NCI-H526 treated with DMSO at 0.1 percent for 48 hours (cell line): ENCODE data around the gene WBP2NL.
"Not testable (repeated sequence)": the region's sequence is repeated elsewhere in the genome, so short reads cannot be mapped to it uniquely, and the experiment has no call there.

ENCODE experiments used
- DNase-seq: peaks from one replicate; lab custom pipeline; 2025; lab: John Stamatoyannopoulos, UW

Gene WBP2NL

DNA sequence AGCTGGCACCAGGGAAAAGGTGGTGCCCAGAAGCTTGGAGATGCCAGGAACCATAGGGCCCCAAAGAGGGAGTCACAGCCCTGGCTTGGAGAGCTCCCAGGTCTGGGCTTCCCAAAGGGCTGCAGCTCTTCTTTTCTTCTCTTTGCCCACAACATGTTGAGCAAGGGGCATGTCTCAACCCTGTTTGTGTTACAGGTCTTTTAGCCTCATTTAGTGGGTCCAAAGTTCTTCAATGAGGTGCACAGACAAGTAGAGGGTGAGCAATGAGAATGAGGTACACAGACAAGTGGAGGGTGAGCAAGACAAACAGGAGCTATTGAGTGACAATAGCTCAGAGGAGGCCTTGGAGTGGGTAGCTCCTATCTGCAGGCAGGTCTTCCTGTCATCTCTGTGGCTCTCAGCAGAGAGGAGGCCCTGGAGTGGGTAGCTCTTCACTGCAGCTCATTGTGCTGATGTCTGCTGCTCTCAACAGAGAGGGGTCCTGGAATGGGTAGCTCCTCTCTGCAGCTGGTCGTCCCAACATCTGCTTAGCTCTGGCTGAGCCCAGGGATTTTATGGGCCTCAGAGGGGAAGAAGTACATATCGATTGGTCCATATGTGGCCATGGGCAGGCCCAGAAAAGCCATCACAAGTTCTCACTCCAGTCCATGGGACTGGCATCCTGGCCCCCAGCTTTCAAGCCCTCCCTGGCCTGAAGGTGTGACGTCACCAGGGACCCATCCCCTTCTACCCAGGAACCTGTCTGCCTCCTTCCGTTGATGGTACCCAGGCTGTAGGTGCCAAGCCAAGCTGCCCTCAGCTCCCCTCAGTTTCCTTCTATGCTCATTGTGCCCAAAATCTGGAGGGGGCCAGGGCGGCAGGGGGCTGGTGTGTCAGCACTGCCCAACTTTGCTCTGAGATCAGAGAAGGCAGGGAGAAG is 34.9 kb downstream of the WBP2NL start:
- DNase-seq, result no peak

- no peak for DNase-seq
These were observed 36.7 kb downstream of the WBP2NL start for GRCh38 chr22:42035256-42035655.

GRCh38 chr22:42039271-42039670 is 40.7 kb downstream of the WBP2NL start:
- DNase-seq, result no peak

- DNase-seq, result no peak
These were observed 43.2 kb downstream of the WBP2NL start for GRCh38 chr22:42041784-42042183.

GRCh38 chr22:42050641-42051180 is 52.1 kb downstream of the WBP2NL start:
- no peak for DNase-seq

DNA sequence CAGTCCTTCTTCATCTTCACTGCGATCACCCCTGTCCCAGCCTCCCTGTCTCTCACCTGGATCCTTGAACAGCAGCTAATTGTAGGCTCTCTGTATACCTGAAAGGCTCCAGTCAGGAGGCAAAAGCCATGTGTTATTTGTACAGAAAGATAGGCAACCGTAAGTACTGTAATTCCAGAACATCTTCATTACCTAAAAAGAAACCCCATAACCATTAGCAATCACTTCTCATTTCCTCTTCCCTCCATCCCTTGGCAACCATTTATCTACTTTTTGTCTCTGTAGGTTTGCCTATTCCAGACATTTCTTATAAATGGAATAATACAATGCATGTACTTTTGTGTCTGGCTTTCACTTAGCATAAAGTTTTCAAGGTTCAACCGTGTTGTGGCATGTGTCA is 54.2 kb downstream of the WBP2NL start:
- DNase-seq, result no peak

DNA sequence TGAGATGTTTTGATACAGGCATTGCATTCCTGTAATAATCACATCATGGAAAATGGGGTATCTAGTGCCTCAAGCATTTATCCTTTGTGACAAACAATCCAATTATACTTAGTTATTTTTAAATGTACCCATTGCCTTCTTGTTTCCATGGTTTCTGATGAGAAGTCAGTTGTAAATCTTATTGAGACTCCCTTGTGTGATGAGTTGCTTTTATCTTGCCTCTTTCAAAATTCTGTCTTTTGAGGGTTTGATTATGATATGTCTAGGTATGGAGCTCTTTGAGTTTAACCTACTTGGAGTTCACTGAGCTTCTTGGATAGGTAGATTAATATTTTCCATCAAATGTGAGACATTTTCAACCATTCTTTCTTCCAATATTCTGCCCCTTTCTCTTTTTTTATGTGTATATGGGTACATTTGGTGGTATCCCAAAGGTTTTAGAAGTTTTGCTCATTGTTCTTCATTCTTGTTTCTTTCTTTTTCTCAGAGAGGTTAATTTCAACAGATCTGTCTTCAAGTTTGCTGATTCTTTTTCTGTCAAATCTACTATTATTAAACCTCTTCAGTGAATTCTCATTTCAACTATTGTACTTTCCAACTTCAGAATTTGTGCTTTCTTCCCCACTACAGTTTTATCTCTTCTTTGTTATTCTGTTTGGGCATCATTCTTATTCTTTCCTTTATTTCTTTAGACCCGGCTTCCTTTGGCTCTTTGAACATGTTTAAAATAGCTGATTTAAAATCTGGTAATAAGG is 58.3 kb downstream of the WBP2NL start:
- DNase-seq, result no peak

DNA sequence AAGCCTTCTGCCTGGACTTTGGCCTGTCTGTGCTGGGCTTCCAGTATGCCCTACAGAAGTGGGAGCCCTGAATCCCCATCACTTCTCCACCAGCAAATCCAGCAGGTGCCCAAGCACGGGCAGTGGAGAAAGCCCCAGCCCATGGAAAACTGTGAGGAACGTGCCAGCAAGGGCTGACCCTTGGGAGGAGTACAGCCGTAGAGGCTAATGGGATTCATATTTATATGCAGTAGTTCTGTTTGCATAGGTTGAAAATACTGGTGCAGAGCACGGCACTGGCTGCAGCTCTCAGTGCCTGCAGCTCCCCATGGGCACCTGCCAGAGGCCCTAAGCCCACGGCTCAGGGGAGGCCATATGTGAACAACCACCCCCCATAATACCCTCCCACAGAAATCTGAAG is 61.9 kb downstream of the WBP2NL start:
- no peak for DNase-seq

- DNase-seq, result no peak
These were observed 62.5 kb downstream of the WBP2NL start for GRCh38 chr22:42061041-42061440.

DNA sequence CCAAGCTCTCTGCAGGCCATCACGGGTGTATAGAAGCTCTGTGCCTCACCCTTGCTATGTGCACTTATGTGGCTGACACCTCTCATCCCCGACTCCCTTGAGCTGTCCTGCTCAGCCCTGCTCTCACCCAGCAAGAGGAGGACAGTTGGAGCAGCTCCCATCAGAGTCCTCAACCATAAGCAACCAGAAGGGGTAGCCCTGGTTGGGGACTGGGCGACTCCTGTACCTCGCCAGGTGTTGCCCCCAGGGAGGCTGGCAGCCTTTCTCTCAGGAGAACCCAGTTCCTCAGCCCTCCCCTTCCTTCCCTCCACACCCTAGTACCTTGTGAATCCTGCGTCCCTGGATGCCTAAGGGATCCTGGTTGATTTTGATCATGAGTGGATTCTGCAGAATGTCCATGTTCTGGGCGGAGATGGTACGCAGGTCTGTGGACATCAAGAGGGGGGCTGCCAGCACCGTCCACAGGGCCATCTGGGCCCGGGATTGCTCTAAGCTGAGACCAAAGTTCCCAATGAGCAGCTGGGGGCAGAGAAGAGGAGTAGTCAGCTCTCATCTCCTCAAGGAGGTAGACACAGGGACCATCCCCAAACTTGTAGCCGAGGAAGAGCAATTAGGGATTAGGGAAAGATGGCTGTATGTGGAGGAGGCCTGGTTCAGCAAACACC is 64.0 kb downstream of the WBP2NL start:
- DNase-seq, result no peak

DNA sequence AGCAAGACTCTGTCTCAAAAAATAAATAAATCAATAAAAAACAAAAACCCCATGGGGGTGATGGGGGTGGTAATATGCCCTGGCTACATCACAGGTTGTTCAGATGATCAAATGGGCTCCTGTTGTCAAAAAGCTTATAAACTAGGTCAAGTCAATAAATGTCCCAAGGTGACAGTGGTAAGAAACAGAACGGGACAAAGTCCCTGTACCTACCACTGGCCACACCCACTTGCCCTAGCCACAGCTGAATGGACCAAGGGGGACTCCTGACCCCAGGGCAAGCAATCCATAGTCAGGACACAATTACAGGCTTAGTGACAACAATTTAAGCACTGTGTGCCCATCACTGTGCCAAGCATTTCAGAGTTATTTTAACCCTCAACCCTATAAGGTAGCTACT is 66.0 kb downstream of the WBP2NL start:
- DNase-seq, result no peak

DNA sequence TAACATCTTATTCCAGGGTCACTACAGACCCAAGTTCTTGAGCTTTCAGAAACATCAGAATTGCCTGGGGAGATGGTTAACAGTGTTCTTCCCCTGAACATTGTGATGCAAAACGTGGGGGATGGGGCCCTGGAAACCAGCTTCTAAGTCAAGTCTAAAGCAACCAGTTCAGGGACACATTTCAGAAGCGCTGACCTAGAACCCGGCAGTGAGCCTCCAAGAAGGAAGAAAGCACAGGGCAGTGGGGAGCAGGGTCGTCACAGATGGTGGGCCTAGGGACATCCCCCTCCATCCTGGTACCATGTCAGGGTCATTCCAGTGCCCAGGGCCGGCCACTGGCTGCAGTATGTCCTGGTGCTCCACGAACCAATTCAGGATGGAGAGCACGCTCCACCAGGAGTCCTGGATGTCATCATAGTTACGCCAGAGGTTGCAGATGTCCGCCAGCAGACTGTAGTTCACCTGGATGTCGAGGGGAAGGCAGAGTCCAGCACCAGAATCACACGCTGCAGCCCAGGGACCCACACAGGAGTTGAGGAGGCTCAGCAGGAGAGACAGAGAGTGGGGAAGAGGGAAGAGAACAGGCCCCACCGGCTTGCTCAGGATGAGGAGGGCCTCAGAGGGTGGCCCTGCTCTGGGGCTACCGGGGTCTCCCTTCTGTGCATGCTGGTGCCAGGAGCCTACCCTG is 67.0 kb downstream of the WBP2NL start:
- no peak for DNase-seq

GRCh38 chr22:42066126-42066761 is 67.7 kb downstream of the WBP2NL start:
- no peak for DNase-seq

DNA sequence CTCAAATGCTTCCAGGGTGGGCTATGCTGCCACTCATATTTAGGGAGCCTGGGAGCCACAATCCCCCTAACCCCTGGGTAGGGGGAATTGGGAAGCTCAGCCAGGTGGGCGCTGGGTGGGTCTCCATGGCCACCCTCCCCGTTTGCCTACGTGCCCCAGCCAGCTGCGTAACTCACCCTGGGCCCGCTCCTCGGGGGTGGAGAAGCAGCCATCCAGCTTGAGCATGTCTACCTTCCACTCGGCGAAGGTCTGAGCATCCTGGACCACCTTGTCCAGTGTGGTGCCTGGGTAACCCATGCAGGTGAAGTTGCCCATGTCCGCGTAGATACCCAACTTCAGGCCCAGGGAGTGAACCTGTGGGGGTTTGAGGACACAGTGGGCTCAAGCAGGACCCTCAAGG is 68.3 kb downstream of the WBP2NL start:
- no peak for DNase-seq

DNA sequence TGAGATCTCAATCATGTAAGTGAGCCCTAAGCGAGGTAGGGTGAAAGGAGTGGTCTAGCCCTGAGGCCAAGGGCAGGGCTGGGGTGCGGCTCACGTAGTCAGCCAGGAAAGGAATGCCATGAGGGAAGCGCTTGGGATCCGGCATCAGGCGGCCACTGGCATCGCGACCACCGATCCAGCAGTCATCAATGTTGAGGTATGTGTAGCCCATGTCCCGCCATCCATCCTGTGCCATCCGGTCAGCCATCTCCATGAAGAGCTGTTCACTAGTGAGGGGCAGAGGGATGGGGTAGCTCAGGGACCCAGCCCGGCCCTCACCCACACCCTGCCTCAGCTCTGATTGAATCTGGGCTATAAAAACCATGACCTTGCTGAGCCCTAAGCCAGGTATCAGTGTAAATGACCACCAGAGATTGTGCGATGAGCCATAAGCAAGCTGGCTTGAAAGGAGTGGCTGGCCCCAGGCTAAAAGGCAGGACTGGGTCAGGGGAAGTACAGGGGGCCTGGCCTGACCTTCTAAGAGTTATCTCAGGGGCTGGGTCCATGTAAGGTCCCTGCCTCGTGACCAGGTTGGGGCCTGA is 69.2 kb downstream of the WBP2NL start:
- no peak for DNase-seq

- no peak for DNase-seq
These were observed 69.7 kb downstream of the WBP2NL start for GRCh38 chr22:42068291-42068690.

GRCh38 chr22:42069801-42070516 is 71.4 kb downstream of the WBP2NL start:
- no peak for DNase-seq

DNA sequence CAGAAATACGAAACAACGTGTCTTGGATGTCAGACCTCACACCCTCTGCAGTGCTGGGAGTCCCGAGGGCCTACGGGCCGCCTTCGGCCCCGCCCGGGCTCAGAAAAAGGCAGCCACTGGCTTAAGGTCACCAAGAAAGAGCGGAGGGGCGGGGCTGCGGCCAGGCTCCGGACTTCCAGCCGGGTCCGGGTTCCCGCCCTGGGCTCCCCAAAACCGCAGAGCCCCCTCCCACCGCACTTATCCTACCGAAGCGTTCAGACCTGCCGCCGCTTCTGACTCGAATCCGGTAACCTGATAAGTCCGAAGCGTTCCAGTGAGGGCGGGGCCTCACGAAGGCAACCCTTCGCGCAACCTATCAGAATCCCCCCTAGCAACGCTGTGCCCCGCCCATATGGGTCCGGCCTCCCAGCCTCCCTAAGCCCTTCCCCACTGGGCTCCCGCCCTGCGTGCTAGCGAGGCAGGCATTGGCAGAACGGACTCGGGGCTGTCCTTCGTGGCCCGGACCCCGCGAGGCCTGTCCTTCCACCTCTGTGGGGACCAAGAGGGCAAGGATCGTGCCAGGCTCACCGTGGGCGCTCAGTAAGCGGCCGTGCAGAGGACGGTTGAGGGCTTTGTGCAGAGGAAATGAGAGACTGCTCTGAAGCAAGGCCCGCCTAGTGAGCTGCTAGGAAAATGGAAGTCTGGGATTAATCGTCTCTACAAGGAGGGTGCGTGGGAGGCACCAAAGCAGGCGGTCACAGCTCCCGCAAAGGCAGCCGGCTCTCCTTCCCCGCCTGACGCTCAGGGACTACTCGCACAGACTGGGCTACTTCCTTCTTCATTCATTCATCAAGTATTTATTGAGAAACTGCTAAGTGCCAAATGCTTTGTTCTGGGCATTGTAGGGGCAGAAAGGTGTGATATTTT is 72.2 kb downstream of the WBP2NL start, which contains the start of gene NAGA:
Gene NAGA (minus strand): TSS at position 296 of the 906 bp plus-strand sequence. CDS start 515 bp downstream, outside the sequence.
- peak; percentile 82 for DNase-seq

DNA sequence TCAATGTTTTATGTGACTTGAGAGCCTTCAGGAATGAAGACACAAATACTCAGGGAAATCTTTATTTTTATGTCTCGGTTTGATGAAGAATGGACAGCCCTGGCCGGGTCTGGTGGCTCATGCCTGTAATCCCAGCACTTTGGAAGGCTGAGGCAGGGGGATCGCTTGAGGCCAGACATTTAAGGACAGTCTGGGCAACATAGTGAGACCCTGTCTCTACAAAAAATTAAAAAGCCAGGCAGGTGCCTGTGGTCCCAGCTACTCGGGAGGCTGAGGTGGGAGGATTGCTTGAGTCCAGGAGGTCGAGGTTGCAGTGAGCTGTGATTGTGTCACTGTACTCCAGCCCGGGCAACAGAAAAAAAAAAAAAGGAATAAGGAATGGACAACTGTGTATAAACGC is 72.9 kb downstream of the WBP2NL start:
- DNase-seq, result not testable (repeated sequence)
